ENCODE data around the gene VWA8.

Gene VWA8

DNA sequence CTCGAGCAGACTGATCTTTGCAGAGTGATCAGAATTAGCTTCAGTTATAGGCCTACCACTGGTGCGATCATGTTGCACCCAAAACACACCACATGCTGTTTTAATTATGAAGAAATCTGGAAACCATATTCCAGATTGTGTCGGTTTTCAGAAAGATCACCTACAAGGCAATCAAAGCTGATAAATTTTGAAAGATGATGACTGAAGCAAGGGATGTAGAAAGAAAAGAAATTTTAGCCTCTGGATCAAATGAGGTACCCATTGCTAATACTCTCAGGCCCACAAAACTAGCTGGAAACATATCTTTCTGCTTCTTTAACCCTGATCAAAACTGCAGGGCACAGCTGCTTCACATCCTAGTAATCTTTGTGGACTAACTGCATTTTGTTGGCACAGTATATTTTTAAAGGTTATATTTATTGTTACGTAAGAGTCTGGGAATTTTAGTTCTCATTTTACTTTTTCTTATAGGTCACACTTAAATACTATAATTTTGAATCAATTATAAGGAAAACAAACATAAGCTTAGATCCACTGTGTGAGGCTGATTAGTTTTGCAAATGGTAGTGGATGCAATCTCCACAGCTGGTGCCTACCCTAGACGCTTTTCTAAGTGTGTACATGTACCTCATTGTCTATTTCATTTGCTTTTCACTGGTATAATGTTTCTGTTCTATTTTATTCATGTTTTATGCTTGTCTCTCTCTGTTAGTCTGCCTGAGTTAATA lies 352.6 kb downstream of the VWA8 start:
- ATAC-seq: peak; percentile 54
- TF ChIP-seq ZFP3 (CRISPR knock-in tag; IDR thresholded peaks at IDR 0.05) (no peak), TCF4 (CRISPR knock-in tag; IDR thresholded peaks at IDR 0.05; ENCODE audit: borderline replicate concordance) (peak; percentile 74; the same call in 1 of the 2 replicates)

GRCh38 chr13:41606646-41607045 lies 354.3 kb downstream of the VWA8 start:
- TF ChIP-seq ZNF8 (CRISPR knock-in tag; IDR thresholded peaks at IDR 0.05) (no peak), ESRRG (CRISPR knock-in tag; IDR thresholded peaks at IDR 0.05) (no peak), ISL1 (CRISPR knock-in tag; IDR thresholded peaks at IDR 0.05) (no peak), POU6F1 (CRISPR knock-in tag; IDR thresholded peaks at IDR 0.05; ENCODE audit: borderline replicate concordance, low read depth) (no peak), ZC3H10 (CRISPR knock-in tag; IDR thresholded peaks at IDR 0.05) (no peak), OSR1 (CRISPR knock-in tag; IDR thresholded peaks at IDR 0.05) (no peak), CSDC2 (CRISPR knock-in tag; IDR thresholded peaks at IDR 0.05) (no peak), ARNTL (CRISPR knock-in tag; IDR thresholded peaks at IDR 0.05; ENCODE audit: borderline replicate concordance, low read depth) (no peak), CREB5 (CRISPR knock-in tag; IDR thresholded peaks at IDR 0.05; ENCODE audit: low read depth) (no peak), ZNF70 (CRISPR knock-in tag; IDR thresholded peaks at IDR 0.05) (no peak), PPARA (CRISPR knock-in tag; IDR thresholded peaks at IDR 0.05; ENCODE audit: borderline replicate concordance) (no peak), ZNF565 (CRISPR knock-in tag; conservative IDR thresholded peaks at IDR 0.05; ENCODE audit: low read depth) (no peak)
- no peak for ATAC-seq

DNA sequence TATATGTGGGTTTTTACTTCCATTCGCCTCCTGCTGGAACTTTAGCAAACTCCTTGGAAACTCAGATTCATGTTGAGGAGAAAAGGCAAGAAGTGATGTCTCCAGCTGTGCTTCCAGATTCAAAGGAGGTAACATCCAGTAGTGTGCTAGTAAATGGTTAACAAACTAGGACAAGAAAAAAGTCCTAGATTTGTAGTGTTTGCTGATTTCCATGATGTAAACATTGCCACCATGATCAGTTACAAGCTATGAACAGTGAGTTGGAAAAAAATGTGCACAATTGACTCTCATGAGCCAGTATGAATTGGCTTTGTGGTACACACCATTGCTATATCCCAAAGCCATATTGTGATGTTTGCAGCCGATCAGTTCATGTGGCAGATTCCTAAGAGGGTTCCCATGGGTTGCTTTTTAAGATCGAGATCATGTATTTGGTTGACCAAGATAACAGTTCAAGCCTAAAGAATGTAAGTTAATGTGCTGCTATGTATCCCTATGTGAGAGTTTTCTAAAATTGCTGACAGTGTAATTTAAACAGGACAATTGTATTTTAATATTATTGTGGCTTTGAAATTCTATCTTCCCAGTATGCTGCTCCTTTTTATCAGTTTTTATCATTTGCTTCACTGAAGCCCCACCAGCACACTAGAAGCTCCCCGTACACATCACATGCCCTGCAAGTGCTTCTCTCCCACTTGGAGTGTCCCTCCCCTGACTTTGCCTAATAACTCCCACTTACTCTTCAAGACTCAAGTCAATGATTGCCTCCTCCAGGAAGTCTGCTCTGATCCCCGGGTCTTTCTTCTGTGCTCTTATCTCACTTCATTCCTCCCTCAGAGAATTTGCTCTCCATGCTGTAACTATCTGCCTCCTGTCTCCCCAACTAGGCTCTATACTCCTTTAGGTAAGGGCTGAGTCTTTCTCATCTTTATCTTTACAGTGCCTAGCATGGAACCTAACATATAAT lies 355.3 kb downstream of the VWA8 start:
- TF ChIP-seq ZC3H10 (CRISPR knock-in tag; IDR thresholded peaks at IDR 0.05): no peak
- TF ChIP-seq TCF4 (CRISPR knock-in tag; IDR thresholded peaks at IDR 0.05; ENCODE audit: borderline replicate concordance): no peak
- ATAC-seq: no peak

DNA sequence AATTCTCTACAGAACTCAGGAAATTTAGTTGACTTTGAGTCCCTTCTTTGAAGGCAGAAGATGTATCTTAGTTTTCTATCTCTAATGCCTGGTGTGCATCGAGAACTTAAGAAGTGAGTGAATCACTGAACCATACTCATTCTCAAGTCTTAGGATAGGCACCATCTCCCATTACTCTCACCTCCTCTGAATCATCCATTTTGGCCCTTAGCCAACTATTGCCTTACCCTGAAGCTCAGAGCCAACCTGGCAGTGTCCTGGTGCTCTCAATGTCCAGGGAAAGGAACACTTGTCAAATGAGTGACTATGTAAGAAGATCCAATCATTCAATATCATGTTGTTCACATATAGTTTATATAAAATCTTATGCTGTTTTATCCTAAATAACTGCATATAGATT lies 357.0 kb downstream of the VWA8 start:
- TF ChIP-seq ZNF565 (CRISPR knock-in tag; conservative IDR thresholded peaks at IDR 0.05; ENCODE audit: low read depth) (no peak), PATZ1 (CRISPR knock-in tag; IDR thresholded peaks at IDR 0.05; ENCODE audit: borderline replicate concordance) (no peak), ESRRG (CRISPR knock-in tag; IDR thresholded peaks at IDR 0.05) (no peak)
- peak; percentile 53 for ATAC-seq

GRCh38 chr13:41601718-41602445 lies 359.0 kb downstream of the VWA8 start:
- no peak for ATAC-seq
- TF ChIP-seq ESRRG (CRISPR knock-in tag; IDR thresholded peaks at IDR 0.05) (no peak), PPARA (CRISPR knock-in tag; IDR thresholded peaks at IDR 0.05; ENCODE audit: borderline replicate concordance) (no peak), CREB5 (CRISPR knock-in tag; IDR thresholded peaks at IDR 0.05; ENCODE audit: low read depth) (no peak), ZNF565 (CRISPR knock-in tag; conservative IDR thresholded peaks at IDR 0.05; ENCODE audit: low read depth) (no peak), ZFP3 (CRISPR knock-in tag; IDR thresholded peaks at IDR 0.05) (no peak), OSR1 (CRISPR knock-in tag; IDR thresholded peaks at IDR 0.05) (no peak), ZNF70 (CRISPR knock-in tag; IDR thresholded peaks at IDR 0.05) (no peak), ISL1 (CRISPR knock-in tag; IDR thresholded peaks at IDR 0.05) (no peak), ARNTL (CRISPR knock-in tag; IDR thresholded peaks at IDR 0.05; ENCODE audit: borderline replicate concordance, low read depth) (no peak), ZFP30 (CRISPR knock-in tag; IDR thresholded peaks at IDR 0.05) (no peak), PATZ1 (CRISPR knock-in tag; IDR thresholded peaks at IDR 0.05; ENCODE audit: borderline replicate concordance) (no peak), TOX (CRISPR knock-in tag; IDR thresholded peaks at IDR 0.05; ENCODE audit: borderline replicate concordance) (no peak)
- TF ChIP-seq, protein P1, sequence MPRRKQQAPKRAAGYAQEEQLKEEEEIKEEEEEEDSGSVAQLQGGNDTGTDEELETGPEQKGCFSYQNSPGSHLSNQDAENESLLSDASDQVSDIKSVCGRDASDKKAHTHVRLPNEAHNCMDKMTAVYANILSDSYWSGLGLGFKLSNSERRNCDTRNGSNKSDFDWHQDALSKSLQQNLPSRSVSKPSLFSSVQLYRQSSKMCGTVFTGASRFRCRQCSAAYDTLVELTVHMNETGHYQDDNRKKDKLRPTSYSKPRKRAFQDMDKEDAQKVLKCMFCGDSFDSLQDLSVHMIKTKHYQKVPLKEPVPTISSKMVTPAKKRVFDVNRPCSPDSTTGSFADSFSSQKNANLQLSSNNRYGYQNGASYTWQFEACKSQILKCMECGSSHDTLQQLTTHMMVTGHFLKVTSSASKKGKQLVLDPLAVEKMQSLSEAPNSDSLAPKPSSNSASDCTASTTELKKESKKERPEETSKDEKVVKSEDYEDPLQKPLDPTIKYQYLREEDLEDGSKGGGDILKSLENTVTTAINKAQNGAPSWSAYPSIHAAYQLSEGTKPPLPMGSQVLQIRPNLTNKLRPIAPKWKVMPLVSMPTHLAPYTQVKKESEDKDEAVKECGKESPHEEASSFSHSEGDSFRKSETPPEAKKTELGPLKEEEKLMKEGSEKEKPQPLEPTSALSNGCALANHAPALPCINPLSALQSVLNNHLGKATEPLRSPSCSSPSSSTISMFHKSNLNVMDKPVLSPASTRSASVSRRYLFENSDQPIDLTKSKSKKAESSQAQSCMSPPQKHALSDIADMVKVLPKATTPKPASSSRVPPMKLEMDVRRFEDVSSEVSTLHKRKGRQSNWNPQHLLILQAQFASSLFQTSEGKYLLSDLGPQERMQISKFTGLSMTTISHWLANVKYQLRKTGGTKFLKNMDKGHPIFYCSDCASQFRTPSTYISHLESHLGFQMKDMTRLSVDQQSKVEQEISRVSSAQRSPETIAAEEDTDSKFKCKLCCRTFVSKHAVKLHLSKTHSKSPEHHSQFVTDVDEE (CRISPR knock-in tag; IDR thresholded peaks at IDR 0.05): no peak
